ENCODE results near the gene COL25A1.
"Not testable (repeated sequence)": the region's sequence is repeated elsewhere in the genome, so short reads cannot be mapped to it uniquely, and the experiment has no call there.

The COL25A1 gene

DNA sequence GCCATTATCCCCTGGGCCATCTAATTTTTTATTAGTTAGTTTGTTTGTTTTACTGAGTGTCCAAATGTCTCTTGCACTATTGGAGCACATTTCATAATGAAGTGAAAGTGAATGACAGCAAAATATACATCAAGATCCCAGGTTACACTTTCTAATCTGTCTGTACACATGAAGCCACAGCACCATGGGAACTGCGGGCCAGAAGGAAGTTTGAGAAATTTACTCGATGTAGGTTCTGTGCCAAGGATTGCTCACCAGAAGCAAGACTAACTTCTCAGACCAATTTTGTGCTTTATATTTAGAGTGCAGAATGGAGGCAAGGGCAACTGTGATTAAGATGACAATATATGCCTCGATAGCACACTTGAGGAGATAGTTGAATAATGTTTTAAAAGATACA is 258.0 kb downstream of the COL25A1 start:
- in situ Hi-C loops (cut with HindIII; ENCODE audit: low pct_ligation_motif_present, low pct_unique_long_range_greater_than_20kb, low sequenced_read_pairs), result no loop called here
- no peak for DNase-seq

DNA sequence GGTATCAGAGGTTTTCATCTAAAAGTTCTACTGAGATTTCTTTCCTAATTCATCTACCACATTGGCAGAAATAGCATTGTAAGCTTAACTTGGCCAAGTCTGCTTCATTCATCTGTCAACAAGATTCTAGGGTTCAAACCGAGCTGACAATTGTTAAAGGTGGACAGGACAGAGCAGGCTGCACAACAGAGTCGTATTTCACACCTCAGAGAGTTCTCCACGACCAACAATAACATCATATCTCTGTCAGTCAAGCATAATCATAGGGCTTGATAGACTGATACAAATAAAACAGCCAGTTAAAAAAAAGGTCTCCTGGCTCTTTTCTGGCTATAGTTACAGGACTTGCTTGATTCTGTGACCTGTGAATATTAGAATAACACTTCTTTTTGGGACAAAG is 259.2 kb downstream of the COL25A1 start:
- in situ Hi-C loops (cut with HindIII; ENCODE audit: low pct_ligation_motif_present, low pct_unique_long_range_greater_than_20kb, low sequenced_read_pairs), result no loop called here
- DNase-seq, result no peak

DNA sequence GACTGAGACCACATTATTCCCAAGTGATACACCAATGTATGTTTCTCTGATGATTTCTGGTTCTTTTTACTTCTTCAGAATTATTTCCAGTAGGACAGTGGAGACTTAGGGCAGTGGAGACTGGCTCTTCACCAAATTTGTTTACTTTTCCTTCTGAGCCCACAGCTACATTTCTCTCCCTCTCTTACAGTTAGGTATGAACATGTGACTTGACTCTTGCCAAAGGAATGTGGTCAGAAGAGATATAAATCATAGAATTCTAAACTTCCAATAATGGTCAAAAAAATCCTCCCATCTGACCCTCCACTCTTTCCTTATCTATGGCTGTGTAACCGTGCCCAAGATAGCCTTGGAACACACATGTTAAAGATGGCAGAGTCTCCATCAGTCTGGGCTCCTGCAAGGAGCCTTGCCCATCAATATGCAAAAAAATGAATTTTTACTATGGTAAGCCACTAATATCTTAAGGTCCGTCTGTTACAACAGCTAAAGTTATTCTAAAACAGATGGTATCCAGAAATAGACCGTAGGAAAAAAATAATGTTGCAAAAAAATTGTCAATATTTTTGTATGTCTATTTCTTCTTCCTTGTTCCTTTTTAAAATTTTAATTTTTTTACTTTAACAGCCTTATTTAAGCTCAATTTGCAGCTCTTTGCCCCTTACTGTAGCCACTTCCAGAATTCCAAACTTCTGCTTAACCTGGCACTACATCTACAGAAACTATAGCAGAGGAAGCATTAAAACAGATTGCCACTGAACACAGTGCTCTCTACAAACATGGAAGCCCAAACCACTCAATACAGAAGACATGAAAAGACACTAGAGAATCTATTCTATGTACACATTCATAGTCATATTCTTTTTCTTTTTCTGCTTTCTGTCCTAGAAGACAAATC is 260.7 kb downstream of the COL25A1 start:
- DNase-seq, result no peak

DNA sequence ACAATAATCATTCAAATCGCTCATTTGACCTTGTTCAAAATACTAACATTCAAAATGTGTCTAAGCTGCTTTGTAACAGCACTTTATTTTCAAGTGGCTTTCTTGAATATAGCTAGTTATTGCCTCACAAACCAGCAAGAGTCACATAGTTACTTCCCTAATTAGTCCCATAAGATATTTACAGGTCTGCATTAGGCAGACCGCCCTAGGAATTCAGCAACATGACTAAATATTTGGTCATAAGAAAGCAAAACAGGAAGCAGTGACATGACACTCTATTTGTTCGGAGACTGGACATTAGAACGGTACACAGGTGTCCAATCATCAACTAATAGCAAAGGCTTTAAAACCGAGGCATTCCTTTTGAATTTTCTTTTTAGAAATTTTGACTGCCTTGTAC is 262.0 kb downstream of the COL25A1 start:
- no peak for DNase-seq
- in situ Hi-C loops (cut with HindIII; ENCODE audit: low pct_ligation_motif_present, low pct_unique_long_range_greater_than_20kb, low sequenced_read_pairs), result no loop called here

More for the DNA sequence above, 260.7 kb downstream of the COL25A1 start:
- in situ Hi-C loops (cut with HindIII; ENCODE audit: low pct_ligation_motif_present, low pct_unique_long_range_greater_than_20kb, low sequenced_read_pairs), result no loop called here

DNA sequence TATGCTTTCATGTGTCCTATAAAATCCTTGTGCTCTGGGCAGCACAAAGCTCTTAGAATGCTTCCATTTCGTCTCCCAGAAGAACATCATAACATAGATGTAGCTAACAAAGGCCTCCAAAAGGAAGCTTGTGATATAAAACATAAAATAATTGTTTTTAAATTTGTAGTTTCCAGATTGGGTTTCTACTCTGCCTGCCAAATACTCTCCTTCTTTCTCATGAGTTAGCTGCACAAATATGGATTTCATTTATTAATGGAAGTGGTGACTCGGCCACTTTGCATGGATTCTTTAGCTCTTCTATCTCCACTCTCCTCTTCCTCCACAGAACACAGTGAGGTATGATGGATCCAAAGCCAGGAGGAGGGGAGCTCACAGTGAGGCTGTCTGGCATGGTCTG is 265.4 kb downstream of the COL25A1 start:
- DNase-seq, result no peak
- in situ Hi-C loops (cut with HindIII; ENCODE audit: low pct_ligation_motif_present, low pct_unique_long_range_greater_than_20kb, low sequenced_read_pairs), result no loop called here

DNA sequence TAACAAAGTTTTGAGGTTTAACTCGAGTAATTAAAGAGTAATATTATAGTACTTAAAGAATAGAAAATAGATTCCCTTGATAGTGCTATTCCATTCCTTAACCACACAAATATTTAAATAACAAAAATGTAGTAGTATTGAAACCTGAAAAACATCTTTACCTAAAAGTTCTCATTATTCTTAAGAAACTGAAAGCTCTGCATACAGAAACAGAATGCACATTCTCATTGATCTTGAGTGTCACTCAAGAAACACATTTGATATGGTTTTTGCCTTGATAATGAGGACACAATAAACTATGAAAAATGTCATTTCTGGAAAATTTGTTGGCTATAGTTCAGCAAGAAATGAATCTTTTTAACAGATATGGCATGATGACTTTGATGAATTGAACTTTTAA is 268.5 kb downstream of the COL25A1 start:
- no peak for DNase-seq
- in situ Hi-C loops (cut with HindIII; ENCODE audit: low pct_ligation_motif_present, low pct_unique_long_range_greater_than_20kb, low sequenced_read_pairs), result no loop called here

DNA sequence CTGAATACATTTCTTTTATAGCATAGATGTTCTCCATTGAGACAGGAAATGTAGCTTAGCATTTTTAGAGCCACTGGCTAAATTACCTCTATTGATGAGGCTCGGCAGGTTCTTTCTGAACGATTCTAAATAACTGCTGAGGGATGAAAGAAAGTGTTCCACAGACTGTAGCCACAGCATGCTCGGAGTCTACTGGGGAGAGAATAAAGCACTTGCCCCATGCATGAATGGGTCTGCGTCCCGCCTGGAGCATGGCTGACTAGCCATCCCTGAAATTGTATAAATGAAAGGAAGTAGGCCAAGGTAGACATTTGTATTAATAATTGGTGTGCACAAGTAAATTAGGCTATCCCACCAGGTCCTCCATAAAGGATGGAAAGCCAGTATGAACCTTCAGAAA is 269.8 kb downstream of the COL25A1 start:
- in situ Hi-C loops (cut with HindIII; ENCODE audit: low pct_ligation_motif_present, low pct_unique_long_range_greater_than_20kb, low sequenced_read_pairs), result no loop called here
- no peak for DNase-seq

DNA sequence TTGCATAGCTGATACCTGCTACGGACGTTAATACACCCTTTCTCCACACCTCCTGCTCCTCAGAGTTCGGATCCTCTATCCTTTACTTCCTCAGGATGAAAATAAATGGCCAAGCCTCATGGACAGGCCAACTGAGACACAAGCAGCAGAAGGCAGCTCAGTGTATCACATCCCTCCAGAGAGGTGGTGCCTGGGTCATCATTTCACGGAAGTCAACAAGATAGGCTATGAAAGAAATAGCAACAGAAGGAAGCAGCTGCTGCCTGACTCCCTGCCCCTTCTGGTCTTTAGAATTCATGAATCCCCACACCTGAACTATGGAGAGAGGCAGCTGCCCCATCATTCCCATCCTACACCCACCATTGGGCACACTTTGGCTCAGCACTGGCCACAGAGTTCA is 272.5 kb downstream of the COL25A1 start:
- no peak for DNase-seq
- in situ Hi-C loops (cut with HindIII; ENCODE audit: low pct_ligation_motif_present, low pct_unique_long_range_greater_than_20kb, low sequenced_read_pairs), result no loop called here

DNA sequence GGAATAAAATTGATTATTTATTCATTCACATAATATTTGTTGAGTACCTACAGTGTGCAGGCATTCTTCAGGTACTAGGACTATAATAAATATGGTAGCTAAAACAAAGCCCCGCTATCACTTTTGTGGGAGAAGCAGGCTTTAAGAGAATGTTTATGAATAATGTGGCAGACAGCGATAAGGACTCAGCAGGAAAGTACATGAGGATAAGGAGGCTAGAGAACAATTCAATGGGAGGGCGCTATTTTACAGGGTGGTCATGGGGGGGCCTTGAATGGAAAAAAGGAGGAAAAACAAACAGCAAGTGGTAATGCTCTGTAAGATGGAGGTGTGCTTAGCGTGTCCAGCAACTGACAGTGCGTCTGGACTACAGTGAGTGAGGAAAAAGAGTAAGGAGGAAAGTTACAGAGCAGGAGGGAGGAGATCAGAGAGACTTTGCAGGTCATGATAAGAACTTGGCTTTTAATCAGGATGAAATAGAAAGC is 275.4 kb downstream of the COL25A1 start:
- in situ Hi-C loops (cut with HindIII; ENCODE audit: low pct_ligation_motif_present, low pct_unique_long_range_greater_than_20kb, low sequenced_read_pairs), result no loop called here
- no peak for DNase-seq

DNA sequence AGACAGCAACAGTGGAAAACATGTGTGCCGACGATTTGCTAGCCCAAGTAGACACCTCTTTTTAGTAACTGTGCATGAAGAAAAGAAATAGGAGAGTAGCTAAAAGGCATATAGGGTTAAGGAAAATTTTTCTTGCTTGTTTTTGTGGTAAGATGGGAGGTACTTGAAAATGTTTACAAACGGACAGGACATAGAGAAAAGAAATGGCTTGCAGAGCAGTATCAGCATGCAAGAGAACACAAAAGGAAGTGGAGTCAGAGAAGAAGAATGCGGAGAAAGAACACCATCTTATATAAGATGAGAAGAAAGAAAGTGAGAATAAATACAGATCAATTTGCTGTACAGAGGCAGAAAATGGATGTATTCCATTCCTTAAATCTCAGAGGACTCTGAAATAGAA is 275.9 kb downstream of the COL25A1 start:
- no peak for DNase-seq
- in situ Hi-C loops (cut with HindIII; ENCODE audit: low pct_ligation_motif_present, low pct_unique_long_range_greater_than_20kb, low sequenced_read_pairs), result no loop called here

DNA sequence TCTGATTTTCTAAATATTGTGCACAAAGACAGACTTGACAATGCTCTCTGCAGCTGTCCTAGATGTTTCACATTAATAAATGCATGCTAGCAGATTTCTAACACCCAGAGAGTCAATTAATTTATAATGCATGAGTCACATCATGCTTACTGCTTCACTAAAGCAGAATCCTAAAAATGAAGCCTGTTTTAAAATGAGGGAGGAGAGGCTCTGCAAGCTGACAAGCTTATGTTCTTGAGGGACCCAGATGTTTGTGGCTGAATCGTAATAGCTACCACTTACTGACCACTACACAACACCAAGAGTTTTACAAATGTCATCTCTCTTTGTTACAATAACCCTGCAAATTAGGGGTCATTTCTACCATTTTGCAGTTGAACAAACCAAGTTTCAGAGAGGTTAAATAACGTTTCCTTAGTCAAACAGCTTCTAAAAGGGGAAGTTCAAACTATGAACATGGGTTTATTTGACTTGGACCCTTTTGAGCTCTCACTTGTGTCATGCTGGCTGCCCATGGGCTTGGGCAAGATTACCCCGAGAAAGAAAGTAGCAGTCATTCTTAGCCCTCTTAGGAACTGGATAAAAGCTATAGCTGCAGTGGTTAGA is 276.9 kb downstream of the COL25A1 start:
- in situ Hi-C loops (cut with HindIII; ENCODE audit: low pct_ligation_motif_present, low pct_unique_long_range_greater_than_20kb, low sequenced_read_pairs), result no loop called here

DNA sequence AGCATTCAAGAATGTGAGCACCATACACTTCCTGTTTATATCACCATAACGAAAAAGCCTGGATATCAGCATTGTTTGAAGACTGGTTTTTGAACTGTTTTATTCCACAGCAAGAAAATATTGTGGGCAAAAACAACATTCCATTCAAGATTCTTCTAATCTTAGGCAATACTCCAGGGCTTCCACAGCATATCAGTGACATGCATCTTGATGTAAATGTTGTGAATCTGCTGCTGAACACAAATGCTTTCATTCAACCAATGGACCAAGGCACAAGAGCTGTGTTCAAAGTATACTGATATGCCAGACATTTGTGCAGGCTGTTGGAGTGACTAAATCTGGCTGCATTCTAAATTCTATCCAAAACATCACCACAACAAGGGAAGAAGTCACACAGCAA is 279.5 kb downstream of the COL25A1 start:
- in situ Hi-C loops (cut with HindIII; ENCODE audit: low pct_ligation_motif_present, low pct_unique_long_range_greater_than_20kb, low sequenced_read_pairs), result no loop called here
- DNase-seq, result no peak

More for the DNA sequence above, 276.9 kb downstream of the COL25A1 start:
- no peak for DNase-seq

DNA sequence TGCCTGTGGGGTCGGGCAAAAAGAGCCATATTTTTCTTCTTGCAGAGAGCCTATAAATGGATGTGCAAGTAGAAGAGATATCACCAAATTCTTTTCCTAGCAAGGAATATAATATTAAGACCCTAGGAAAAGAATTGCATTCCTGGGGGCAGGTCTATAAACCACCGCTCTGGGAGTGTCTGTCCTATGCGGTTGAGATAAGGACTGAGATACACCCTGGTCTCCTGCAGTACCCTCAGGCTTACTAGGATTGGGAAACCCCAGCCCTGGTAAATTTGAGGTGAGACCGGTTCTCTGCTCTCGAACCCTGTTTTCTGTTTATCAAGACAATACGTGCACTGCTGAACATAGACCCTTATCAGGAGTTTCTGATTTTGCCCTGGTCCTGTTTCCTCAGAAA is 280.8 kb downstream of the COL25A1 start:
- DNase-seq; in situ Hi-C loops (cut with HindIII; ENCODE audit: low pct_ligation_motif_present, low pct_unique_long_range_greater_than_20kb, low sequenced_read_pairs): not testable (repeated sequence)

DNA sequence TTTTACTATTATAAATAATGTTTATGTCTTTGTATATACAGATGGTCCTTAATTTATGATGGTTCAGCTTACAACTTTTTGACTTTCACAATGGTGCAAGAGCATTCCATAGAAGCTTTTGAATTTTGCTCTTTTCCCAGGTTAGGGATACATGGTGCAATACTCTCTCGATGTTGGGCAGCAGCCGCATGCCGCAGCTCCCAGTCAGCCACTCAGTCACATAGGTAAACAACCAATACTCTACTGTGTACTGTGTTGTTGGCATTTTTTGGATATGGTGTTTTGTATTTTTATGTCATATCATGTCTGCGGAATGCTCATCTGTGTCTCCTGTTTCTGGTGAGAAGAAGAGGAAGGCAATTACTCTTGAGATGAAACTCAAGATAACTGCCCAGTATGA is 281.6 kb downstream of the COL25A1 start:
- DNase-seq, result no peak
- in situ Hi-C loops (cut with HindIII; ENCODE audit: low pct_ligation_motif_present, low pct_unique_long_range_greater_than_20kb, low sequenced_read_pairs), result no loop called here

DNA sequence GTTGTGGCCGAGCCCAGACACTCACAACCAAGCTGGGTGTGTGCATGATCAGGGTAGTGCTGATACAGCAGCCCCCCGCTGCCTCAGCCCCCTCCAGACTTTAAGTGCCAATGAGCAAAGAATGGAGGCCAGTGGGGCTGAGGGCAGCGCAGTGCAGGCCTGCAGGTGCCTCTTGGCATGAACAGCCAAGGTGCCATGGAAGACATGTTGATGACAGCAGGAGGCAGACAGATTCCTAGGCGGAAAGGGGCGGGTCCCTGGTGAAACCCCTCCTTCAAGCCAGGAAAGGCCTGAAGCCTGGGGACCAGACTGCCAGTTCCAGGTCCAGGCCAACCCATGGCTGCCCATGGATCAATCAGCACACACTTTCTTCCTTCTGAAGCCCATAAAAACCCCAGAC is 286.3 kb downstream of the COL25A1 start:
- no peak for DNase-seq
- in situ Hi-C loops (cut with HindIII; ENCODE audit: low pct_ligation_motif_present, low pct_unique_long_range_greater_than_20kb, low sequenced_read_pairs), result no loop called here

DNA sequence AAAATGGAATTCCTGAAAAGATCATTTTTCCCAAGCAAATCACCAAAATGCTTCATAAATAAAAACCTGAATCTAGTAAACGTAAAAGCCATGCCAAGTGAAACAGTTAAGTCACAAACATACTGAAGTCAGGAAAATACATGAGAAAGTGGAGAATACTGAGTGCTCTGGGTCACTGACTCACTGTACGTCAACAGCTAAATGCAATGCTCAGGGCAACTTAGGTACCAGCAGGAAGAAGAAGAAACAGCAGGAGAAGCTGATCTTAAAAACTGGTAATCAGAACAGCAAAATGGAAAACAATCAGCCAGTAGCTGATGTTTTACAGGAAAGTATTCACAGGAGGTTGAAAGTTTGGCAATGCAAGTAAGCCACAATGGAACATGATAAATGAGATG is 287.0 kb downstream of the COL25A1 start:
- in situ Hi-C loops (cut with HindIII; ENCODE audit: low pct_ligation_motif_present, low pct_unique_long_range_greater_than_20kb, low sequenced_read_pairs), result no loop called here
- no peak for DNase-seq

DNA sequence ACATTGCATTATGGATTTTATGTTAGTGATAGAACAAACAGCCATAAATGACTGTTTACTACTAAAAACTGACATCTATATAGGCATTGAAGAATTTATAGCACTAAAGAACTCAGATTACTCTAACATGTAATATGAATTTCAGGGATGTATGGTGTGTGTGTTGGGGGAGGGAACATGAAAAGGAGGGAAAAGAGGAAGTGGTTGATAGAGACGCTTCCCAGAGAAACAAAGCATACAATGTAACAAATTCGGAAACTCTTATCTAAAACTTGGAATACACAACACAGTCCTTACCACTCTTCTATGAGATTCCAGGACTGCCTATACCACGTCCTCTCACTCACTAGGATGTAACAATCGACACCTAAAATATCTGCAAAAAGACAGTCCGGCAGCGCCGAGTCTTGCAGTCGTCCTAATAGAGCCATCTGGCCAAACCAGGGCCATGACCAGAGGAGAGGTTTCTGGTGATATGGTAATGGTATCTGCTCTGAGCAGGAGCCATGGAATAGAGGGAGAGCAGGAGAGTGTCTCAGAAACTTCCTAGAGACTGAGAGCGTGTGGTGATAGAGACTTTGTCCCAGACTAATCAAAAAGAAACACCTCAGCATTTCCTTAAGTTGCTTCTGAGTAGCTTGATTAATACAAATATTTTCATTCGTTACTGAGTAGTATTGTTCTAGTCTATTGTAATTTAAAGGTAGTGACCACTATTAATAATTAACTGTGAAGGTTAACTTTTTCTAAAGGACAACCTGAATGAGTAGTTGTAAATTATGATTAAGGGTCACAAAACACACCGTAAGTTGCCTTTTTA is 287.7 kb downstream of the COL25A1 start:
- in situ Hi-C loops (cut with HindIII; ENCODE audit: low pct_ligation_motif_present, low pct_unique_long_range_greater_than_20kb, low sequenced_read_pairs), result no loop called here
- DNase-seq, result no peak

DNA sequence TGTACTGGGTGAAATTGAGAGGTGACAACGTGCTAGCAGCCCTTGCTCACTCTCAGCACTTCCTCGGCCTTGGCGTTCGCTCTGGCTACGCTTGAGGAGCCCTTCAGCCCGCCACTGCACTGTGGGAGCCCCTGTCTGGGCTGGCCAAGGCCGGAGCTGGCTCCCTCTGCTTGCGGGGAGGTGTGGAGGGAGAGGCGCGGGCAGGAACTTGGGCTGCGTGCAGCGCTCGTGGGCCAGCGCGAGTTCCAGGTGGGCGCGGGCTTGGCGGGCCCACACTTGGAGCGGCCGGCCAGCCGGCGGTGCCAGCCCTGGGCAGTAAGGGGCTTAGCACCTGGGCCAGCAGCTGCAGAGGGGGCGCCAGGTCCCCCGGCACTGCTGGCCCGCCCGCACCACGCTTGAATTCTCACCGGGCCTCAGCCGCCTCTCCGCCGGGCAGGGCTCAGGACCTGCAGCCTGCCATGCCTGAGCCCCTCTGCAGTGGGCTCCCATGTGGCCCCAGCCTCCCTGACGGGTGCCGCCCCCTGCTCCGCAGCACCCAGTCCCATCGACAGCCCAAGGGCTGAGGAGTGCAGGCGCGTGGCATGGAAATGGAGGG is 290.1 kb downstream of the COL25A1 start:
- in situ Hi-C loops (cut with HindIII; ENCODE audit: low pct_ligation_motif_present, low pct_unique_long_range_greater_than_20kb, low sequenced_read_pairs), result no loop called here
- no peak for DNase-seq

Measured in ACHN (cell line).